ENCODE data around the gene CSNK1E.

Gene CSNK1E

DNA sequence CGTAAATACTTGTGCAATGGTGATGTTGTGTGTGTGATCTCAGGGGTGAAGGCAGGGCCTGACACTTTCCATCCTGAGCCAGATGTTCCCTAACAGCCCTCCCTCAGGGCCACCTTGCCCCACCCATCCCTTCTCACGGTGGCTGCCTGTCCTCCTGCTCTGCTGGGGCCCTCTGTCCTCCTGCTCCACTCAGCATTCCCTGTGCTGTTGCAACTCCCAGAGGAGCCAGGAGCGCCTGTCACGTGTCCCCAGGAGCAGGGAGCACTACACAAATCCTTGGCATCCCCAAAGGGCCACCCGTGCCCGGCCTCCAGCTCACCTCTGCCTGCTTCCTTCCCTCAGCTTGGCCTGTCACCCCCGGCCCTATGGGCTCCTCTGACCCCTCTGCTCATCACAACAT is 10.2 kb upstream of the CSNK1E start:
- ChIA-PET POLR2A (ENCODE audit: low non-redundant PET) (no interaction called here), CTCF (interaction anchor here (0.6 kb wide), 1 partner anchor 980 kb away, joined by 4 read pairs; no protein-coding TSS in a partner anchor)
- H3K27ac ChIP-seq, result peak overlapping the region; percentile 93
- TF ChIP-seq, protein P1, sequence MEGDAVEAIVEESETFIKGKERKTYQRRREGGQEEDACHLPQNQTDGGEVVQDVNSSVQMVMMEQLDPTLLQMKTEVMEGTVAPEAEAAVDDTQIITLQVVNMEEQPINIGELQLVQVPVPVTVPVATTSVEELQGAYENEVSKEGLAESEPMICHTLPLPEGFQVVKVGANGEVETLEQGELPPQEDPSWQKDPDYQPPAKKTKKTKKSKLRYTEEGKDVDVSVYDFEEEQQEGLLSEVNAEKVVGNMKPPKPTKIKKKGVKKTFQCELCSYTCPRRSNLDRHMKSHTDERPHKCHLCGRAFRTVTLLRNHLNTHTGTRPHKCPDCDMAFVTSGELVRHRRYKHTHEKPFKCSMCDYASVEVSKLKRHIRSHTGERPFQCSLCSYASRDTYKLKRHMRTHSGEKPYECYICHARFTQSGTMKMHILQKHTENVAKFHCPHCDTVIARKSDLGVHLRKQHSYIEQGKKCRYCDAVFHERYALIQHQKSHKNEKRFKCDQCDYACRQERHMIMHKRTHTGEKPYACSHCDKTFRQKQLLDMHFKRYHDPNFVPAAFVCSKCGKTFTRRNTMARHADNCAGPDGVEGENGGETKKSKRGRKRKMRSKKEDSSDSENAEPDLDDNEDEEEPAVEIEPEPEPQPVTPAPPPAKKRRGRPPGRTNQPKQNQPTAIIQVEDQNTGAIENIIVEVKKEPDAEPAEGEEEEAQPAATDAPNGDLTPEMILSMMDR (conservative IDR thresholded peaks at IDR 0.05; ENCODE audit: low read depth), result no peak
- DNase-seq (ENCODE audit: low spot score), result no peak

DNA sequence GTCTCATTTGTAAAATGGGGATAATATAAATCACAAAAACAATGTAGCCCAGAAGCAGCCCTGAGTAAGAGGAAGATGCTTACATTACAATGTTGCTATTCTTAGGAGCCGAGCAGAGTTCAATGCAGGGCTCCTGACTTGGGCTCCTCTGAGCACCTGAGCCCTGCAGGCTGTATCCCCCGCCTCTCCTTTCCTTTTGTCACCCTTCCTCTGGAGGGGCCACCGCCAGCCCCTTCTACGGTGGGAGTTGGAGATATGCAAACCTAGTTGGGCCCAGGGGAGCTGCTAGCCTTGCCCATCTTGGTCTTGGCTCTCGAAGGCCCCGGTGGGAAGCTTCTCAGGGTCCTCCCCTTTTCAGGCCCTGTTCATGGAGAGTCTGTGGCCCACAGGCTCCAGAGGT is 8.4 kb upstream of the CSNK1E start:
- ChIA-PET CTCF (interaction anchor here (0.6 kb wide), 1 partner anchor 19 kb away, joined by 4 read pairs; no protein-coding TSS in a partner anchor), POLR2A (ENCODE audit: low non-redundant PET) (no interaction called here)
- TF ChIP-seq, protein P1 (conservative IDR thresholded peaks at IDR 0.05; ENCODE audit: low read depth), result no peak
- peak overlapping the region; percentile 93 for H3K27ac ChIP-seq
- no peak for DNase-seq (ENCODE audit: low spot score)

DNA sequence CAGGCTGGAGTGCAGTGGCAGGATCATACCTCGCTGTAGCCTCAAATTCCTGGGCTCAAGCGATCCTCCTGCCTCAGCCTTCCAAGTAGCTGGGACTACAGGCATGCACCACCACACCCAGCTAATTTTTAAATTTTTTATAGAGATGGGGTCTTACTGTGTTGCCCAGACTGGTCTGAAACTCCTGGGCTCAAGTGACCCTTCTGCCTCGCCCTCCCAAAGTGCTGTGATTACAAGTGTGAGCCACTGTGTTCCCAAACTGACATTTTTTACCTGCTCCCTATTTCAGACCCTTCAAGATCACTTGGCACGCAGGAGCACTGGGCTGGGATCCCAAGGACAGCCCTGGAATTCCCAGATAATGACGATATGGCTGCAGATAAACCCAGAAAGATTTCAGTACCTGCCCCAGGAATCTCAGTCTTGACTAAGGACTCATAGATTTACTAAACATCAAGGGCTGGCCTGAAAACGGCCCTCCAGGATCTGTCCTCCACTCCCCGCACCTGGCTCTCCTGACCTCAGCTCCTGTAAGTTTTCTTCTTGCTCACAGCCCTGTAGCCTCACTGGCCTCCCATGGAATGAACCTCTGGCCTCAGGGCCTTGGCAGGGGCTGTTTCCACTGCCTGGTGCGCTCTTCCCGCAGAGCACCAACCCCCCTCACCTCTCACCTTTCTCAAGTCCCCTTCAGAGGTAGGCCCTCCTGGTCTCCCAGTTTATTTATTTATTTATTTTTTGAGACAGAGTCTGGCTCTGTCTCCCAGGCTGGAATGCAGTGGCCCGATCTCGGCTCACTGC is 3.6 kb upstream of the CSNK1E start:
- peak overlapping the region; percentile 100 for H3K27ac ChIP-seq
- ChIA-PET CTCF (no interaction called here), POLR2A (ENCODE audit: low non-redundant PET) (no interaction called here)

DNA sequence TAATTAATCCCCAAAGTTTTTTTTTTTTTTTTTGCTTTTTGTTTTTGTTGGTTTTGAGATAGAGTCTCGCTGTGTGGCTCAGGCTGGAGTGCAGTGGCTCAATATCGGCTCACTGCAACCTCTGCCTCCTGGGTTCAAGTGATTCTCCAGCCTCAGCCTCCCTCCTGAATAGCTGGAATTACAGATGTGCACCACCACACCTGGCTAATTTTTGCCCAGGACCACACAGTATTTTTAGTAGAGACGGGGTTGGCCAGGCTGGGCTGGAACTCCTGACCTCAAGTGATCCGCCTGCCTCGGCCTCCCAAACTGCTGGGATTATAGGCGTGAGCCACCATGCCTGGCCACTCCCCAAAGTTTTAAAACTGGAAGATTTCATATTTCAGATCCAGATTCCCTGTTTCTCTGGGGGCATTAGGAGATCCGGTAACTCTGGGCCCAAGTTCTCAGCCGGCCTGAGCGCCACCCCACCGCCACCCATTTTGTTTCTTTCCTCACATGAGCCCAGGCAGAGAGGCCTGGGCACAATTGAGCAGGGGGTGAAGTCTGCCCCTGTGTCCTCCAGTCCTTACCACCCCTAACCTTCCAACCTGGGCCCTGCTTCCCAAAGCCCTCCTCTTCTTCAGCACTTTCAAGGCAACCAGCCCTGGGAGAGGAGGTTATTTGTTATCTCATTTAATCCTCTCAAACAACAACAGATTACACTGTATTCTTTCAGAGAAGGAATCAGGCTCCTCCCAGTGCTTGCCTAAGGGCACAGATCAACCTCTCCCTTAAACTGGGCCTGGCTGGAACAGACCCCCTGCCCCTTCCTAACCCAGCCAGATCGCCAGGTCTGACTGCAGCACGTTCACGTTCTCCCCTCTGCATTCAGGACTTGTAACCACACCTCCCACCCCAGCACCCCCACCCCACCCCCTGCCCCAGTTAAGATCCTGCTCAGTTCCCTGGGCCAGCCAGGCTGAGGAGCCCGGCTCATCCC is 1.9 kb upstream of the CSNK1E start:
- TF ChIP-seq, protein P1 (conservative IDR thresholded peaks at IDR 0.05; ENCODE audit: low read depth), result no peak
- no peak for DNase-seq (ENCODE audit: low spot score)
- ChIA-PET CTCF (no interaction called here), POLR2A (ENCODE audit: low non-redundant PET) (no interaction called here)
- H3K27ac ChIP-seq, result peak overlapping the region; percentile 100

More for the DNA sequence above, 3.6 kb upstream of the CSNK1E start:
- TF ChIP-seq, protein P1 (conservative IDR thresholded peaks at IDR 0.05; ENCODE audit: low read depth), result no peak
- DNase-seq (ENCODE audit: low spot score), result no peak

DNA sequence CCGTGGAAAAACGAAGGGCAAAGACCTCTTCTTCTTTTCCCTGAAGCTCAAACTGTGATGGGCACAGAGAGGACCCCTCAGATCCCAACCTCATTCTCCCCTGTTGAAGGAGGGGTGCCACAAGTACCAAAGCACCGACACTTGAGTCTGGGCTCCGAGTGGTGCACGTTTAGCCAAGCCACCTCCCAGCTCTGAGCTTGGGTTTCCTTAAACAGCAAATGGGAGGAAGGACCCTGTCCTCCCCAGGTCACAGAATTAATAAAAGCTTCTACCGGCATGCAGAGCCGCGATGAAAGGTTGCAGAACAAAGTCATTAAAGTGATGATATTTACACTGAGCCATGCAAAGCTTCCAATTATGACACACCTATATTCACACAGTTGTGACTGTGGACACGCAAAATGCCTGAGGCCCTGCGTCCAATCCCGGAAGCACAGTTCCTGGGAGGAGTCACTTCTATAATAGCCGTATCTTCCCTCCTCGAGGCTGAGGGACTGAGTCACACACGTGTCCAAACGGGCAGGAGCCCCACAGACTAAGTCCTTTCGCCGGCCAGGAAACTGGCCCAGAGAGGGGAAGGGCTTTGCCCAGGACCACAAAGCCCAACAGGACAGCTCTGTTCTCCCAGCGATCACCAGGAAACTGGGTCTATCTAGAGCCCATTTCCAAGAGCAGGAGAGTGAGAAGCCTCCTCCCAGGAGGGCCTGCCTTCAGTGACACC is 922 bp upstream of the CSNK1E start:
- peak overlapping the region; percentile 100 for H3K27ac ChIP-seq
- CTCF ChIA-PET, result interaction anchor here (0.5 to 1.2 kb wide), 2 partner anchors 19 kb away, joined by 3 to 4 read pairs; no protein-coding TSS in a partner anchor
- DNase-seq (ENCODE audit: low spot score), result peak; percentile 90

More for the DNA sequence above, 922 bp upstream of the CSNK1E start:
- TF ChIP-seq, protein P1 (conservative IDR thresholded peaks at IDR 0.05; ENCODE audit: low read depth), result no peak
- POLR2A ChIA-PET (ENCODE audit: low non-redundant PET), result no interaction called here
